Esophagus mucosa (tissue), 1 donor: ENCODE measurements around the gene FOXL2. TPM values are rescaled to one million over a fixed set of nuclear protein-coding genes. Genes with fewer than 3 reads are reported as not detected.

ENCODE experiments used
- ATAC-seq: fragments of 200-7000 bp; cut with Tn5 transposase; one replicate; pipeline ENCODE4 v1.9.1; 2020
- total RNA-seq: library from RNA; stranded (reverse); gene quantifications from one replicate; pipeline ENCODE4 v1.2.4, GENCODE V29; 2023
- donor health status: DM: yes; HTN: yes; CAD: no.

Gene FOXL2
- total RNA-seq, 1 donor from 2014 or later: not detected

DNA sequence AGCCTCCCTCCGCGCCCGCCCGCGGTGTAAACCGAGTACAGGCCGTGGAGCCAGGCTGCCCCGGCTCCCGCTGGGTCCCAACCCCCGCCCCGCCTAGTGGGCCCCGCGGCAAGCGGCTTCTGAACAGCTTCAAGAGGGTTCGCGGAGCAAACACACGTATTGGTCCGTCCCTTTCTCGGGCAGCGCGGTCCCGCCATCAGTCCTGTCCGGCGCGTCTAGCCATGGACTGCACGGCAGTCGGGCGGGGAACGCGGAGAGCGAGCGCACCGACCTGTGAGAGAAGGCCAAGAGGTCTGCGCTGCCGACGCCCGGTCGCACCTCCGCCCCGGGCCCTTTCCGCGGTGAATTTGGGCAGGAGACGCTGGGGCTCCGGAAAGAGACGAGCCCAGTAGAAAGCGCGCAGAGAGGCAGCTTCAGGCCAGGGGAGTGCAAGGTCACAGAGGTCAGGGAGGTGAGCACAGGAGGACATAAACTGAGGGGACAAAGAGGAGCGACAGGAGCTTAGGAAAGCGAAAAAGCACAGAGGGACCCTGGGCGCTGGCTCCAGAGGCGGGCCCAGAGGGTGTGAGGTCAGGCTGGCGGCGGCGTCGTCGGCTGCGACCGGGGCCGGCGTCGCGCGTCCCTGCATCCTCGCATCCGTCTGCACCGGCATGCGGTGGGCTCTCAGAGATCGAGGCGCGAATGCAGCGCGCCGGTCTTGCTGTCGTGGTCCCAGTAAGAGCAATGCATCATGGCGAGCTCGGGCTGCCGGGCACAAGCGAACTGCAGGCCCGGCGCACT, 1.8 kb downstream of the FOXL2 start:
- no peak for ATAC-seq

DNA sequence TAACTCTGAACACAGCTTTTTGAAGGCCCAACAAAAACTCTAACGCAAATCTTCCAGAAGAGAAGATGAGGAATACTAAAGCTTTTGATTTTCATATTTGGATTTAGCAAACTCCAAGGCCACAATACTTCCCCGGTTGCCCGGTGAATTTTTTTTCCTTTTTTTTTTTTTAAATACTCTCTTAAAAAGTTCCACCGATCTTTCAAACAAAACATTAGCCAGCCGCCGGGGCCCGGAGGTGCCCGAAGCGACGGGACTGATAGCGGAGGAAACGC, 2.3 kb downstream of the FOXL2 start:
- ATAC-seq: no peak

DNA sequence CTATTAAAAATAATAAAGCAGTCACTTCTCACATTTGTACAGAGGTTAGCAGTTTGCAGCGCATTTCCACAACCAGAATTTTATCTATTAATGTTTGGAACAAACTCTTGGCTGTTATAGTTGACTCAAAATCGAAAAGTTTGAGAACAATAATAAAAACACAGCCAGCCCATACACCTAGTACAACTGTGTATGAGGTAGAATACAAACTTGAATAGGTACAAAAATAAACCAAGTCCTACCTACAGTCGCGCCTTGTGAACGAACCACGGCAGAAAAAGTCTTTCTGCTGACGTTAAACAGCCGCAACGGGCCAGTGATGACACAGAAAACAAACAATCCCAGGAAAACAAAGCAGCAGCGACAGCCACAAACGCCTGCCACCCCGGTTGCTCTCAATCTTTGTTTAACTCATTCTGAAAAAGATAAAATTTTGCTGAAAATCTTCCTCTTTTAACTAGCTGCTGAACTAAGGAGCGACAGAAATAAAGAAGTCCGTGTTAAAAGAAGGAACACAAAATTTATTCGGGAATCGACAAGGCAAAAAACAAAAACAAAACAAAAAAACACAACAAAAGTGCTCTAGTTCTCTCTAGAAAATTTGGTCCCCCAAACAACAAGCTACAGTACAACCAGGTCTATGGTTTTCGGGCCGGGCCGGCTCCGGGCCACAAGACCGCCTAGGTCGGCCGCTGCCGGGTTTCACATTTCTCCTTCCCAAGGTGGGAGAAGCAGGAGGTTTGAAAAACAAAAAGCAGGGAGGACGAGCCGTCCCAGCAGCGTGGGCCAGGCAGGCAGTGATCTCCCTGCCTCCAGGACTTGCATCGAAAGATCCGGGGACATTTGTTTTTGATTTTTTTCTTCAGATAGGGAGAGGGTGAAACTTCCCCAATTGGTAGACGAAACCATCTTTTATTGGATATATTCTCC, 2.9 kb downstream of the FOXL2 start:
- ATAC-seq: no peak

DNA sequence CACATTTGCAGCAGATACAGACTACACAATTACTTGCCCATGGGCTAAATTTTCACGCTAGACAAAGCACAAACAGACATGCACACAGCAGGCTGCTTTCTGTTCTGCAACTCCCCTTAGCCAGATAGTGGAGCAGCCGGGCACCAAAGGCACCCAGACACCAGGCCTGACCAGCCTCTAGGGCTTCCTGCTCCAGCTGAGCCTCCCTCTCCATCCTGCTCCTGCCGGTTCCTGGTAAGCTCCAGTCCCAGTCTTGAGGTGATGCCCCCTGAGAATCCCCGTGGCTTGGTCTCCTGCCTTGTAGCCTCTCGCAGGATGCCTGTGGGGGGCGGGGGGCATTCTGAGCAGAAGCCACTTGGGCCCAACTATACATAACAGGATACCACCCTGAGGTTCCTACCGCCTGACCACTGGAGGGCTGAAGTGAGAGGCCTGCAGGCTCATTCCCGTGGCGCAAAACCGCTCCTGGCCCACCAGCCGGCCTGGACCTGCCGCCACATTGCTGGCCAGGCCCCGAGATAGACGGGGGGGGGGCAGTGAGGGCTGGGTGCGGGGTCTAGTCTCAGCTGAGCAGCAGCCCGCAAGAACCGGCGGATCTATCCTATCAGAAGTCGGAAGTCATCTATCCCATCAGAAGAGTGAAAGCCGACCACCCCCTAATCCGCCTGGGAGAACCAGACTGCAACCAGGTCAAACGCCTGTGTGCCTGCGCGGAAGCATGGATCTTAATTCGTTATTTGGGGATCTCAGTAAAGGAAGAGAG, 3.9 kb downstream of the FOXL2 start:
- no peak for ATAC-seq

DNA sequence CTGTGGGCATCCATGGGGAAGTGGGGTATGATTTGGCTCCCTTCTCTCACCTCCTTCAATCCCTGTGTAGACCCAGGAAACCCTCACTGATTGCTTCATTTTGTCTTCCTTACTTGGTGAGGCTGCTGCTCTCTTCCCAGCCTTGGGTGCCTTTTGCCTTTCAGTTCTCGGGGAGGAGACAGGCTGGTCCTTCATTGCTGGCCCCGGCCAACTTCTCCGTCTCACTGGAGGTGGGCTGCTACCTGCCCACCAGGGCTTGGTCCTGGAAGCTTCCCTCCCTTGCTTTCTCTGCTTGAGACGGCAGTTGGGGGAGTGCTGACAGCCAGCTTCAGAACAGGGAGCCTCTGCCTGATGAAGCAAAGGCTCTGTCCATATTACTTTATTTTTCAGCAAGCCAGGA, 4.7 kb downstream of the FOXL2 start:
- no peak for ATAC-seq

DNA sequence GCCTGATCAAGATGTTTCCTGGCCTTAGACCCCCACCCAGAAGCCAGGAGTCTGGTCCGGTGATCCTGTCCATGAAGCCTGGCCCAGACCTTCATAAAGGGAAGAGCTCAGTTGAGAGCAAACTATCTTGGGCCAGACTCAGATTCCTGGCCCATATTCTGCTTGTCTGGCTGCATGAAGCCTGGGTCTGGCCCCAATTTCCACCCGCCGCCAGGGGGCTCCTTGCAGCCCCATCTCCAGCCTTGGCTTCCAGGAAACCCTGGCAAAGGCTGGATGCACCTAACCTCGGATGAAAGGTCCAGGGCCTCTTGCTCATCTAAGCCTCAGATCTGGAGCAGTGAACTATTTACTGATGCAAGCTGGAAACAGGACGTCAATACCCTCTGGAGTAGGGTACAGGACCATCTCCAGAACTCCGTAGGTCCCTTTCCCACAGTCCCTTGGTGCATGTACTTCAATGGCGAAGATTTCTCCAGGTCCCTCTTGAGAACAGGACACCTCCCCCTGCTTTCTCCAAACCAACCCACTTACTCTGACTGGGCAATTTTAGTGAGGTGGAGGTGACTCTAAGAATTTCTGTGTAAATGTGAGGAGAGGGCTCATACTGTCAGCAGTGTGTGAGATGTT, 5.6 kb downstream of the FOXL2 start:
- peak; percentile 12 for ATAC-seq

DNA sequence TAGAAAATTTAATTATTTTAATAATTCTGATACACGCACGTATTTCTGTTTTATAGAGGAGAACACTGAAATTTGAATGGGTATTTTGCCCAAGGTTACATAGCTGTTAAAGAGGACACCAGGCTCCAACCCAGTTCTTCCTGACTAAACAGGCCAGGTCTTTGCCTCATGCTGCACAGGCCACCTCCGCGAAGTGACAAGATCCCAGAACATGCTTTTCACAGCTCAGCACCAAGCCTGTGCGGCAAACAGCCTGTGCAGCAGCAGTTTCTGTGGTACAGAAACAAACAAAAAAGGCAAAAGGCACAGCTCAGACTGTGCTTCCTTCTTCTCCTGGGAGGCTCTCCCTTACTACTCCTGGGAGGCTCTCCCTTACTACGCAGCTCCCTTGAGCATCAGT, 6.5 kb downstream of the FOXL2 start:
- ATAC-seq: no peak

DNA sequence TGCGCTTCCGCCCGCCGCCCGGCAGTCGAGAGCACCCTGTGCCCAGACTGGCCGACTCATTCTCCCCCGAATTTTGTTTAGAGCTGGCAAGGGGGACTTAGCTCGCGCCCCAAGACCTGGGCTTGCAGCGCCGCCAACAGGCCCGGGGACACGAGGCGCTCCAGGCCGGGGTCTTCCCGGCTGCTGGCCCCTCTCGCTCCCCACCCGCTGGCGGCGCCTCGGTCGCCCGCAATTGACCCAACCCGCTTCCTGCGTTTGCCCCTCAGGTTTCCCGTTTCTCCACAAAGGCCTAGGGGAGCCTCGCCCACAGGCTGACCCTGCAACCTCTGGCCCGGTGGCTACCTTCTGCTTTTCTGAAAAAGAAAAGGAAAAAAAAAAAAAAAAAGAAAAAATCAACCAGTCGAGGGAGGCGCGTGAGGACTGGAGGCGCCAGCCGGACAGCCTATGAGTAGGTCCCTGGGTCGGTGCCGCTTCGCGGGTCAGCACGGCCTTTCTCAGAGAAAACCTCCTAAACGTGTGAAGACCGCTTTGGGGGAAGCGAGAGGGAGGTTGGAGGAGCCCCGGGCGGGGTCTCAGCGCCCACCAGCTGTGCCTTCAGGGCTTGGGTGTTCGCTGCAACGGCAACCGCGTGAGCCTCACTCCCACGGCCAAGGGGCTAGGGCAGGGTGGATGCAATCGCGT, 7.2 kb downstream of the FOXL2 start:
- no peak for ATAC-seq

DNA sequence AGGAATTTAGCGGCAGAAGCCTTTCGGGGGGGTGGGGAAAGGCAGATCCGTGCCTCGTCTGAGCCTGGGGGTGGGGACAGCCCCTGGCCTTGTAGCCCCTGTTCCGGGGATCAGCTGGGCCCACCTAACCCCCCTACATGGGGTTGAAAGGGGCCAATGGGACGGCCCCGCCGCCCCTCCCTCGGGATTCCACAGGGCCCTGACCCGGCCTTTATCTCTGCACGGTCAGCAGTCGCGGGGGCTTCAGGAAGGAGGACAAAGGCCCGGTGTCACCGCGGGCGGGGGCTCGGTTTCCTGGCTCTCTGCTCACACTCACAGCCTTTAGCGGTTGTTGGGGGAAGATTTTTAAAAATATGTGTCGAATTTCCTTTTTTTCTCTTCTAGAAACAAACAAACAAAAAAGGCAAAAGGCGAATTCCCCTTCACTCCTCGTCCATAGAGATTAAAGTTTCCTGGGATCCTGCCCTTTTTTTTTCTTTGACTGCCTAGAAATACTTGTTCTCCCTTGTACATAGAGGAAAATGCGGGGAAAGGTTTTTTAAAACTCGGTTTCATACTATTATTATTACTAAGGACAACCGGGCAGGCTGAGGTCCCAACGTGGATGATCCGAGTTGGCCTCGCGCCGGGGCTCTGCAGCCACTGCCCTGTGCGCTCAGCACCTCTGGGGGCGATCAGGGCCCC, 7.9 kb downstream of the FOXL2 start:
- no peak for ATAC-seq

DNA sequence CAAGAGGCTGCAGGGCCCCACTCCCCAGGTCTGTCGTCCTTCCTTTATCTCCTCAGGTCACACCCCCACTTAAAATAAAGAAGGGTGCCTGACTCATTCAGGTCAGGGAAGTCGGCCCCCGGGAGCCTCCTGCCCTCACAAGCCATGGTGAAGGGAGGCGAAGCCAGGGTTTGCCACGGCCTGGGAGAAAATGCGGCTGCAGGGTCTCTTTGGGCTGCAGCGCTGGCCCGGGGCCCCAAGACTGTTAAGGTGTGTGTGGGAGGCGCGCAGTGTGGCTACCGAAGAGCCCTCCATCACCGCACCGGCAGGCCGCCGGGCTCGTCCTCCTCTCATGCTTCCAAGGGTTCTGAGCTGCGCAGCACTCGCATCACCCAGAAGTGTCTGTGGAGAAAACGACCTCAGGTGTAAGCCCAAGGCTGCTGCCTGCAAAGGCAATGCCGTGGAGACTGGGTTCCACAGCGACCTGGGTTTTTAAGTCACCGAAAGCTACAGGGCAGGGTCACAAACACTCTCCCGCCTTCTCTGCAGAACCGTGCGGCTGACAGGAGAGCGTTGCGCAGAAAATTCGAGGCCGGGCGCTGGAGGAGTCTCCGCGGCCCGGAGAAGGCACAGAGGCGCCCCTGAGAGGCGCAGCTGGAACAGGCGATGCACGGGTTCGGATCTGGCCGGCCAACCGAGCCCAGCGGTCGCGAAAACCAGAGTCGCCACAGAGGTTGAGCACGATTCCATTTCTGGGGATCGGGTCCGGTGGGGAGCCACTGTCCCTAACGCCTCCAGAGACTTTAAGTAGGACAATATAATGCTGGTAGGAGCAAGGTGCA, 8.7 kb downstream of the FOXL2 start:
- no peak for ATAC-seq

DNA sequence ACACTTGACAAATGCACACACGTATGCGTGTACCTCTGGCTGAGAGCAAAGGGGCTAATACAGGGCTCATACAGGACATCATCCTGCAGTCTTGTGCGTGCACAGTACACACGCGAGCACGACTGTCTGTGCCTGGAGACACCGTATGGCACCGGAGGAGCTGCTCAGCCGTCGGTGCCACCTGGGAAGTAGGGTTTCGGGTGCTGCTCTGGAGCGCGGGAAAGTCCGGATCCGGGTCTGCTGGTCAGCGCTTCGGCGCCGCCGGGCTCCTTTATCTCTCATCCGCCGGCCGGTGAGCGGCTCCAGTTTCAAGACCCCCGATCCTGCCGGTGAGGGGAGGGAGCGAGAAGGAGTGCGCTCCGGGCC, 9.3 kb downstream of the FOXL2 start:
- ATAC-seq: no peak

DNA sequence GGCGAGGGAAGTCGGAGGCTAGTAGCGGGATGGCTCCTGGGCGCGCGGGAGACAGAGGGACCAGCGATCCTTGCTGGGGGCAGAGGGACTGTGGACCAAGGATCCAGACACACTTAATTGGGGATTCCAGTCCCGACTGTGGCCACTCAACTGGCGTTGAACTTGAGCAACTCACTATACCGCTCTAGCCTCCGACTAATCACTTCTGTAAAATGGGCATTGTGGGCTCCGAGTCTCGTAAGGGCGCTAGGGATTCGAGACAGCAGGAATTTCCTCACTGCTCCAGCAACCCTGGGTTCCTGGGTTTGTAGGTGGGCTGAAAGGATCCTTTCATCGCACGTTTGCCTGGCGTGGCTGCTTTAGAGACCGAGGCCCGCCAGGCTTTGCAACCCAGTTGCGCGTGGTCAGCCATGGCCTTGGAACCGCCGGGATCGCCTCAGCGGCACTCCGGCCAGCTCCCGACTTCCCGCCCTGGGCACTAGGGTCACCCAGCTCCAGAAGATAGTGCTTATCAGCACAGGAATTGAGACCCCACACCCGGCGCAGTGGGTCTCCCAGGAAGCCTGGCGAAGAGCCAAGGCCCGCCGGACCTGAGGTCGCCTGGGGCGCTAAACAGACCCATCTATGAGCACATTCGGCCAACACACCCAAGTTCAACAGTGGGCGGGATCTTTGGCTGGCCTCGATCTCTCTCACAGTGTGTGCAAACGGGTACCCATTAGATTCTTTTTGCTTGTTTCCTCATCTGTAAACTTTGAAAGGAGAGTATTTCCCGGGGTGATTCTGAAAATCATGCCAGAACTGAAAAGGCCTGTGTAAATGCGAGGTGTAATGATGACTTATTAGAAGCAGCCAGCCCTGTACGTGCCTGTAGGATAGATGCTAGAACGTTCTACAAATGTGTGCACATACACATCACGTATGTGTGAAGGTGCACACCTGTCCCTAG, 9.9 kb downstream of the FOXL2 start:
- no peak for ATAC-seq

DNA sequence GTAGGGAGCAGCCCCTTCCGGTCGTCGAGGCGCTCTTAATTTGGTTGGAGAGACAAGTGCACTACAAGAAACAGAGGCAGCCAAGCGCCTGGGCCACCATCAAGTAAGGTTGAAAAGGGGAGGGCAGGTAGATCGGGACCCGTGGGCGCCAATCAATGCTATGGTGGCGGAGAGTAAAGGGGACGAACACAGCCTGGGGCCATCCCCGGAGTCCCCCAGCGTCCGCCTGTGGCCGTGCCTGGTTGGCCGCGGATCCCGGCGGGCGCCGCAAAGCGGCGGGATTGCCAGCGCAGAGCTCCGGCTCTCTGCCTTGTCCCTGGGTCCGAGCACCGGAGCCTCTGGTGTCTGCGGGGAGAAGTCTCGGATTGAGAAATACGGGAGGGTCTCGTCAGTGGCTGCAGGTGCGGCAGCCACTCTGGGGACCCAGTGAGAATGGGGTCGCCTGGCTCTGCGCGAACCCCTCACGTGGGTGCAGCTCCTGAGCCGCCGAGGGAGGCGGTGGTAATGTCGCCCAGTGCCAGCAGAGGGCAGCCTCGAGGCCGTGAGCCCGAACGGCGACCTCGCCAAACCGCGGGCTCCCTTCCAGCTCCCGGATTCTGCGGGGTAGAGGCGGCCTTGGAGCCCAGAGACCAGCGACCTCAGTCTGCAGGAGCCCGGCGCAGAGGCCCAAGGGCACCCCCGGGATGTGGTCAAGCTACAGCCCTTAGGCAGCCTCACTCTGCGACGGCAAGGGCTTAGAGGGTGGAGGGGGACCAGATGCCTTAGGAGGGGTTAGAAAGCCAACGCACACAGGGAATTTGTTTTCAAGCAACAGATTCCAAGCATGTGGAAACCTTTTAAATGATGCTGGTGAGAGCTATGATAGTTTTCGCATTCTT, 10.8 kb downstream of the FOXL2 start:
- peak; percentile 81 for ATAC-seq

DNA sequence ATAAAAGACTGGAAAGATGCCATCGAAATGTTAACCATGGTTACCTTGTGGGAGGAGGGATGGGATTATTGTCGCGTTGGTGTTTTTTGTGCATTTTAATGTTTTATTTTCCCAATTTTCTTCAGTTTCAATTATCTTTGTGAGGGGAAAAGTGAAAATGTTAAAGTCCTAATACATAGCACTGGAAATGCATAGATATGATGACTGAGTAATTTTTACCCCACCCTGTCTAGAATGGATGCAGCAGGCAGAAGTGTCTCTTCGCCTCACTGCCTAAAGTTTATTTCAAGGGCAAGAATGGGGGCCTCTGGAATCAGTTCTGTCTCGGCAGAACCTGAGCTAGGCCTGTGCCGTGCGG, 11.5 kb downstream of the FOXL2 start:
- ATAC-seq: no peak

DNA sequence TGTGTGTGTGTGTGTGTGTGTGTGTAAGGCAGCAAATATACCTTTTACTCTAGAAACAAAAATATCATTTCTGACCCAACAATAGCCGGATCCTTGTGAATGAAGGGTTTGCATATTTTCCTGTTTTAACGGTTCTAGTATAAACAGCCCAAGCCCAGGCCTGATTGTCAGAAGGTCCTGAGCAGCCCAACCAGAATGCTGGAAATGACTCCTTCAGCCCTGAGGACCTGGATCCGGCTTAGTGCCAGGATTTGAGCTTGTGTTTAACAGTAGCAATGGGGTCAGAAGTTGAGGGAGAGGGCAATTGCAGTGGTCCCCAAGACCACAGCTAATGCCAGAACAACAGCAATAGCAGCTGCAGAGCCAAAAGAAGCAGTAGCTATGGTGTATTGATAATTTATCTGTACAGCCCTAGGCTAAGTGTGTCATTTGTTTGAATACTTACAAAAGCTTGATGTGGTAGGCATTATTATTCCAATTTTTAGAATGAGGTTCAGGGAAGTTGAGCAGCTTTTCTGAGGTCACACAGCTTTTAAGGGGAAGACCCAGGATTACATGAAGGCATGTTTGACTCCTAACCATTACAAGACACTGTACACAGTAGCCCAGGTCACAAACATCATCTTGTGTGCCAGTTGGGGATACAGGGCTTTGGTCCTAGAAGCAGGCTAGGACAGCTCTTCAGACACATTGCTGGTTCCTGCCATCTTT, 12.8 kb downstream of the FOXL2 start:
- no peak for ATAC-seq

DNA sequence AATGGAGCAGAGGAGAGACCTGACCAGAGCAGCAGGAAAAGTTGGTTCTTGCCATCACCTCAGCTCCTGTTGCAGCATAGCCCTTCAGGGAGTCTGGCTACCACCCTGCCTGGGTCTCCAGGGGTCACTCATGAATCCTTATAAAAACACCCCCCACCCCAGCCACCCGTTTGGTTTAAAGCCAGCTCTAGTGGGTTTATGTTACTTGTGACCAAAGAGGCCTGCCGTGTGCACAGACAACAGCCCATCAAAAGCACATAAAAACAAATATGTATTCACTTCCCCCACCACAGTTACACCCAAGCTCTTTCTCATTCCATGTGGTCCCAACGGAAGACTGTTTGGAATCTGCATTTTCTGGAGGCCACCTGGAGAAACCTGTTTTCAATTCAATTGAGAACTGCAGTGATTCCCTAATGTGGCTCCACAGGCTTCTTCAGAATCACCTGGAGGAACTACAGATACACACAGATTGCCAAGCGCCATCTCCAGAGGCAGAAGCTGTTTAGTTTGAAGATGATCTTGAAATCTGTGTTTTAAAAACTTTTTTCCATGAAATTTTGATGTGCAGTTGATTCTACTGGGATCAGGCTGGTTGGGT, 13.8 kb downstream of the FOXL2 start:
- ATAC-seq: no peak

DNA sequence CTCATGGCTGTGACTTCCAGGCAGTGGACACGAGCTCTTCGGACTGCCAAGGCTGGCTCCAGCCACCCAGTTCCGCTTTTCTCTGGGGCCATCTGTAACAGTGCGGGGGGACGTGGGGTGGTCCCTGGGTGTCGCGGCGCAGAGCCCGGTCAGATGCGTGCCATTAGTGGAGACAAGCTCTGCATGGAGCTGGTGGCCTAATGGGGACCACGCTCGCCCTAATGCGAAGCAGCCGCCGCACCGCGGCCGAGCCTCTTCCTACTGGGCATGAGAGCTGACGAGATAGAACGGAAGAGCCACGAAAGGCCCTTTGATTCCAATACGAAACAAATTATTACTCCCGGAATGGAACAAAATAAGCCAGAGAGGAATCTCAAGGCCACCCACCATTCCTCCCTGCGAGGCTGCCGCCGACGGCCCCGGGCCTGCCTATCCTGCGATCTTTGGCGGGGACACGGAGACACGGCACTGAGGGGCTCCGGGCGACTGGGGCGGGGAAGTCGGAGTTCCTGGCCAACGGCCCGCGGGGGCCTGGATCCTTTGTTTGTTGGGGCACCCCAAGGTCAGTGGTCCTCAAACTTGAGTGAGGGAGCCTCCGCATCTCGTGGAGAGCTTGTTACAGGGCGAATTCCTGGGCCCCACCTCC, 18.1 kb downstream of the FOXL2 start:
- no peak for ATAC-seq
